HepG2 (cell line): Measurements from ENCODE around the gene OR7D2. TPM values are rescaled to one million over a fixed set of nuclear protein-coding genes. Genes with fewer than 3 reads are reported as not detected.

ENCODE experiments used
- ATAC-seq: fragments of 200-7000 bp; cut with Tn5 transposase; 3 replicates; pipeline ENCODE4 v1.9.1; 2020; ENCODE audit warnings: mild to moderate bottlenecking, moderate library complexity
- BruUV-seq: library from RNA; stranded (reverse); fragments of 400-500 nt; replicated peaks from 2 replicates; lab custom pipeline; 2021; lab: Mats Ljungman, UMichigan
- CTCF ChIA-PET: fragments of 300-600 bp; formaldehyde crosslinking; extraction: SDS; loops from one replicate; lab custom pipeline; 2021; ENCODE audit warnings: low total read pairs, inconsistent platforms, low intra/inter-chr PET ratio; lab: Yijun Ruan, JAX
- POLR2A ChIA-PET: fragments of 350-600 bp; sonication (Branson Sonifier 250); formaldehyde crosslinking; loops from one replicate; lab custom pipeline; 2020; ENCODE audit warnings: antibody characterized with exemption, inconsistent platforms; lab: Yijun Ruan, JAX
- DNase-seq: peaks from one replicate; pipeline ENCODE4 v3.0.0-alpha.2; 2015; ENCODE audit warnings: low spot score
- FAIRE-seq: peaks from 3 replicates; lab custom pipeline; 2011; peaks lifted over from hg19 to GRCh38; lab: Jason Lieb, UNC
- H2AFZ ChIP-seq: one replicate; pipeline ENCODE4 v1.6.1; 2011; ENCODE audit warnings: low read length, inconsistent platforms
- H3K27ac ChIP-seq: fragments of 300-600 bp; 3 replicates; pipeline ENCODE4 v1.8.0; 2011; ENCODE audit warnings: mixed run types, mild to moderate bottlenecking, mixed read lengths, low read length, inconsistent platforms; ENCODE audit not compliant: insufficient read depth; ENCODE audit errors: extremely low read length
- H3K27me3 ChIP-seq, 2 experiments: fragments of 200-600 bp in 1 of 2; 2 replicates in 1 of 2; 3 replicates in 1 of 2; pipeline versions ENCODE4 v1.6.0 to v1.8.0; 2011; ENCODE audit warnings: low read length in 2 of 2, mild to moderate bottlenecking in 2 of 2, moderate library complexity in 2 of 2, inconsistent platforms in 1 of 2; ENCODE audit not compliant: insufficient read depth in 2 of 2, control insufficient read depth in 1 of 2
- H3K36me3 ChIP-seq, 2 experiments: fragments of 200-600 bp in 1 of 2; replicated peaks in 1 of 2; 2 replicates in 1 of 2; 3 replicates in 1 of 2; pipeline versions ENCODE4 v1.5.1 to v1.8.0; 2011; ENCODE audit warnings: low read length in 2 of 2, inconsistent platforms in 1 of 2; ENCODE audit not compliant: insufficient read depth in 2 of 2, control insufficient read depth in 1 of 2
- H3K4me1 ChIP-seq: 2 replicates; pipeline ENCODE4 v1.5.1; 2012; ENCODE audit warnings: low read length, inconsistent platforms; ENCODE audit not compliant: insufficient read depth
- H3K4me2 ChIP-seq: 2 replicates; pipeline ENCODE4 v1.6.0; 2011; ENCODE audit warnings: low read depth, low read length, inconsistent platforms
- H3K4me3 ChIP-seq, 3 experiments: fragments of 200-600 bp in 1 of 3; sonication (generic), shearing (Covaris generic) in 1 of 3; replicated peaks in 1 of 3; 2 replicates each; pipeline ENCODE4 v1.5.1; 2011 to 2016; ENCODE audit warnings: low read length in 3 of 3, inconsistent platforms in 2 of 3, low read depth in 2 of 3, mild to moderate bottlenecking in 2 of 3, control low read depth in 1 of 3, mixed read lengths in 1 of 3; ENCODE audit not compliant: insufficient read depth in 1 of 3
- H3K79me2 ChIP-seq: one replicate; pipeline ENCODE4 v1.6.1; 2011; ENCODE audit warnings: low read length, inconsistent platforms; ENCODE audit not compliant: insufficient read depth
- H3K9ac ChIP-seq: 2 replicates; pipeline ENCODE4 v1.6.0; 2011; ENCODE audit warnings: mild to moderate bottlenecking, low read depth, low read length, inconsistent platforms; ENCODE audit not compliant: insufficient read depth
- H3K9me3 ChIP-seq: 2 replicates; pipeline ENCODE4 v1.5.1; 2012; ENCODE audit warnings: mild to moderate bottlenecking, low read length
- H4K20me1 ChIP-seq: 2 replicates; pipeline ENCODE4 v1.6.0; 2011; ENCODE audit warnings: inconsistent platforms, mild to moderate bottlenecking, low read length, moderate library complexity; ENCODE audit not compliant: insufficient read depth
- FOXO1 ChIP-seq: sonication (generic); formaldehyde crosslinking; IDR thresholded peaks from 2 replicates; pipeline ENCODE4 v1.4.0; 2020; ENCODE audit warnings: missing genetic modification reagents
- HIVEP1 ChIP-seq: sonication (generic); formaldehyde crosslinking; IDR thresholded peaks from 2 replicates; pipeline ENCODE4 v1.4.0; 2020; ENCODE audit warnings: mild to moderate bottlenecking, missing genetic modification reagents
- MYPOP ChIP-seq: sonication (generic); formaldehyde crosslinking; IDR thresholded peaks from 2 replicates; pipeline ENCODE4 v1.8.1; 2023; ENCODE audit warnings: mild to moderate bottlenecking, moderate library complexity, missing genetic modification reagents
- MZF1 ChIP-seq: sonication (generic); formaldehyde crosslinking; IDR thresholded peaks from 2 replicates; pipeline ENCODE4 v1.8.1; 2023; ENCODE audit warnings: mild to moderate bottlenecking, missing genetic modification reagents, borderline replicate concordance
- NFIC ChIP-seq: IDR thresholded peaks from 2 replicates; pipeline ENCODE4 v1.6.1; 2012; ENCODE audit warnings: mild to moderate bottlenecking, low read length, inconsistent platforms
- REXO4 ChIP-seq: sonication (generic); formaldehyde crosslinking; IDR thresholded peaks from 2 replicates; pipeline ENCODE4 v1.8.0; 2022; ENCODE audit warnings: missing genetic modification reagents, mild to moderate bottlenecking, borderline replicate concordance
- ZNF225 ChIP-seq: sonication (generic); formaldehyde crosslinking; IDR thresholded peaks from 2 replicates; pipeline ENCODE4 v1.4.0; 2020; ENCODE audit warnings: mild to moderate bottlenecking, missing genetic modification reagents
- ZNF446 ChIP-seq: sonication (generic); formaldehyde crosslinking; IDR thresholded peaks from 2 replicates; pipeline ENCODE4 v1.5.0; 2020; ENCODE audit warnings: mild to moderate bottlenecking, missing genetic modification reagents
- ZNF496 ChIP-seq: sonication (generic); formaldehyde crosslinking; IDR thresholded peaks from 2 replicates; pipeline ENCODE4 v1.8.1; 2023; ENCODE audit warnings: mild to moderate bottlenecking, moderate library complexity, missing genetic modification reagents; ENCODE audit not compliant: insufficient replicate concordance
- WGBS: methylation state at CpG from one replicate; pipeline ENCODE4 v1.1.6; 2017; ENCODE audit warnings: low lambda C conversion rate; 5-methylcytosine and 5-hydroxymethylcytosine counted together
- in situ Hi-C: cut with HindIII; loops from 2 replicates; pipeline ENCODE4 v1.10.0; 2017; ENCODE audit warnings: low pct_unique_long_range_greater_than_20kb; ENCODE audit not compliant: extremely low pct_ligation_motif_present
- intact Hi-C: fragments of 100-400 bp; cut with micrococcal nuclease; formaldehyde crosslinking; loops from one replicate; pipeline ENCODE4 v1.10.0; 2022; ENCODE audit not compliant: unreplicated experiment
- polyA plus RNA-seq, 8 experiments: library from polyadenylated mRNA; depleted of rRNA in 3 of 8; stranded (reverse) in 7 of 8; unstranded in 1 of 8; fragments of >200 nt; fragmentation: Illumina TruSeq in 4 of 8; extraction: Trizol in 4 of 8; gene quantifications; 2 replicates each; pipeline versions ENCODE4 v1.2.1 to v1.2.3, GENCODE V29; 2011 to 2016; ENCODE audit warnings: low read depth in 4 of 8, missing spikeins in 1 of 8, mixed read lengths in 1 of 8; ENCODE audit not compliant: insufficient read depth in 1 of 8
- total RNA-seq, 5 experiments: library from RNA; depleted of rRNA; stranded (reverse); fragments of >200 nt; fragmentation: Illumina TruSeq; extraction: Trizol; gene quantifications; 2 replicates each; pipeline ENCODE4 v1.2.3, GENCODE V29; 2016; ENCODE audit warnings: low read depth in 1 of 5

OR7D2 gene
- total and polyA plus RNA-seq, 2 of the 13 experiments (the other 11 are each of a cell fraction or from before 2014, with no cell fraction given) = 0.07 TPM; not detected in 1

- Histone ChIP-seq H2AFZ (no peak overlapping the region), H3K36me3 (peaks cover 8 to 24% of the 10 kb centered on the region in 2 experiments; a peak in 4 of 5 replicates), H3K4me3 (no peak overlapping the region), H3K9ac (no peak overlapping the region), H3K4me2 (no peak overlapping the region), H4K20me1 (no peaks in the 10 kb centered on the region), H3K27ac (no peak overlapping the region), H3K79me2 (no peaks in the 10 kb centered on the region), H3K27me3 (no peaks in the 10 kb centered on the region), H3K4me1 (no peaks in the 10 kb centered on the region), H3K9me3 (no peaks in the 10 kb centered on the region)
- POLR2A ChIA-PET = no interaction called here
- DNase-seq (no peak), ATAC-seq (no peak), FAIRE-seq (no peak)
- no TSS peak for BruUV-seq
- intact Hi-C loops (no loop called here), in situ Hi-C loops (no loop called here)
- 70% methylated on average over 4 of the region's 4 CpGs for WGBS
- CTCF ChIA-PET = no interaction called here
- no peak for TF ChIP-seq ZNF225 (CRISPR knock-in tag)
- no peak for TF ChIP-seq FOXO1
- no peak for TF ChIP-seq REXO4 (CRISPR knock-in tag)
- TF ChIP-seq ZNF446 (CRISPR knock-in tag) = no peak
- no peak for TF ChIP-seq MZF1 (CRISPR knock-in tag)
- TF ChIP-seq NFIC = no peak
- TF ChIP-seq ZNF496 (CRISPR knock-in tag) = no peak
- no peak for TF ChIP-seq MYPOP (CRISPR knock-in tag)
- TF ChIP-seq HIVEP1 (CRISPR knock-in tag) = no peak
- TF ChIP-seq, all 625 proteins: peak for 0
These were observed 11.9 kb upstream of the OR7D2 start for GRCh38 chr19:9166846-9167245.
